Subcutaneous abdominal adipose tissue (tissue), 5 donors: ENCODE measurements around the gene TPM1.

ENCODE experiments used
- H3K27ac ChIP-seq: one replicate; pipeline ENCODE4 v1.7.0; 2013; ENCODE audit warnings: low read depth, mild to moderate bottlenecking, inconsistent platforms, low read length, moderate library complexity
- H3K27me3 ChIP-seq, 5 donors: one replicate each; pipeline ENCODE4 v1.7.0; 2013; ENCODE audit warnings: low read length in 5 of 5, inconsistent platforms in 1 of 5; ENCODE audit not compliant: control insufficient read depth in 5 of 5, insufficient read depth in 4 of 5
- H3K36me3 ChIP-seq, 5 donors: one replicate each; pipeline ENCODE4 v1.7.0; 2013; ENCODE audit warnings: low read length in 5 of 5; ENCODE audit not compliant: control insufficient read depth in 5 of 5, insufficient read depth in 5 of 5
- H3K4me1 ChIP-seq, 5 donors: one replicate each; pipeline ENCODE4 v1.7.0; 2013; ENCODE audit warnings: low read length in 5 of 5, mild to moderate bottlenecking in 3 of 5, moderate library complexity in 1 of 5; ENCODE audit not compliant: control insufficient read depth in 5 of 5, insufficient read depth in 5 of 5
- H3K4me3 ChIP-seq, 5 donors: one replicate each; pipeline ENCODE4 v1.7.0; 2013; ENCODE audit warnings: low read length in 5 of 5, low read depth in 1 of 5
- H3K9ac ChIP-seq, 5 donors: one replicate each; pipeline ENCODE4 v1.7.0; 2013; ENCODE audit warnings: low read length in 5 of 5, mild to moderate bottlenecking in 4 of 5, moderate library complexity in 3 of 5
- H3K9me3 ChIP-seq, 5 donors: one replicate each; pipeline ENCODE4 v1.7.0; 2013; ENCODE audit warnings: low read length in 5 of 5; ENCODE audit not compliant: control insufficient read depth in 5 of 5
- donor health status: healthy.
- donor health status: healthy.
- donor health status: healthy.
- donor health status: healthy.
- donor health status: healthy.

The TPM1 gene

GRCh38 chr15:63071288-63071909 lies 28.9 kb downstream of the TPM1 start:
- no peak overlapping the region for H3K27ac ChIP-seq
- H3K9me3 ChIP-seq: no peaks in the 10 kb centered on the region
- peaks cover 15 to 47% (median 37%) of the 10 kb centered on the region in 5 donors for H3K36me3 ChIP-seq
- peaks cover 0 to 21% (median 15%) of the 10 kb centered on the region in 5 donors for H3K4me1 ChIP-seq
- no peak overlapping the region for H3K9ac ChIP-seq
- no peak overlapping the region for H3K4me3 ChIP-seq
- no peaks in the 10 kb centered on the region for H3K27me3 ChIP-seq

- H3K9ac ChIP-seq: no peak overlapping the region
- no peaks in the 10 kb centered on the region for H3K9me3 ChIP-seq
- peaks cover 8 to 45% (median 36%) of the 10 kb centered on the region in 5 donors for H3K36me3 ChIP-seq
- no peaks in the 10 kb centered on the region for H3K27me3 ChIP-seq
- H3K4me1 ChIP-seq: peaks cover 0 to 21% (median 18%) of the 10 kb centered on the region in 5 donors
- H3K4me3 ChIP-seq: no peak overlapping the region
- H3K27ac ChIP-seq: no peak overlapping the region
Measured at GRCh38 chr15:63072023-63072650, 29.6 kb downstream of the TPM1 start.

- Histone ChIP-seq H3K9ac (no peak overlapping the region), H3K27ac (no peak overlapping the region), H3K4me3 (no peak overlapping the region), H3K9me3 (no peaks in the 10 kb centered on the region), H3K4me1 (peaks cover 0 to 19% (median 17%) of the 10 kb centered on the region in 5 donors), H3K27me3 (no peaks in the 10 kb centered on the region), H3K36me3 (peaks cover 6 to 38% (median 31%) of the 10 kb centered on the region in 5 donors)
Measured at GRCh38 chr15:63072809-63073277, 30.3 kb downstream of the TPM1 start.

GRCh38 chr15:63073497-63074172 lies 31.1 kb downstream of the TPM1 start:
- Histone ChIP-seq H3K27ac (no peak overlapping the region), H3K4me1 (peaks cover 0 to 15% (median 11%) of the 10 kb centered on the region in 5 donors), H3K4me3 (no peak overlapping the region), H3K9me3 (no peaks in the 10 kb centered on the region), H3K9ac (no peak overlapping the region), H3K36me3 (peaks cover 6 to 30% (median 23%) of the 10 kb centered on the region in 5 donors), H3K27me3 (no peaks in the 10 kb centered on the region)

GRCh38 chr15:63075015-63075983 lies 32.8 kb downstream of the TPM1 start:
- peaks cover 0 to 15% (median 9%) of the 10 kb centered on the region in 5 donors for H3K4me1 ChIP-seq
- no peak overlapping the region for H3K27ac ChIP-seq
- no peak overlapping the region for H3K9ac ChIP-seq
- H3K4me3 ChIP-seq: no peak overlapping the region
- no peaks in the 10 kb centered on the region for H3K9me3 ChIP-seq
- H3K27me3 ChIP-seq: no peaks in the 10 kb centered on the region
- H3K36me3 ChIP-seq: peaks cover 6 to 17% (median 16%) of the 10 kb centered on the region in 5 donors

GRCh38 chr15:63075984-63076713 lies 33.6 kb downstream of the TPM1 start:
- H3K36me3 ChIP-seq: peaks cover 6 to 9% (median 9%) of the 10 kb centered on the region in 5 donors
- peaks cover 0 to 15% (median 9%) of the 10 kb centered on the region in 5 donors for H3K4me1 ChIP-seq
- H3K9me3 ChIP-seq: no peaks in the 10 kb centered on the region
- no peak overlapping the region for H3K4me3 ChIP-seq
- H3K9ac ChIP-seq: no peak overlapping the region
- no peaks in the 10 kb centered on the region for H3K27me3 ChIP-seq
- no peak overlapping the region for H3K27ac ChIP-seq

GRCh38 chr15:63076714-63077046 lies 34.1 kb downstream of the TPM1 start:
- H3K9me3 ChIP-seq: no peaks in the 10 kb centered on the region
- H3K4me1 ChIP-seq: peaks cover 0 to 15% (median 9%) of the 10 kb centered on the region in 5 donors
- no peak overlapping the region for H3K4me3 ChIP-seq
- H3K27me3 ChIP-seq: no peaks in the 10 kb centered on the region
- H3K27ac ChIP-seq: no peak overlapping the region
- H3K36me3 ChIP-seq: peaks cover 2 to 4% (median 4%) of the 10 kb centered on the region in 5 donors
- no peak overlapping the region for H3K9ac ChIP-seq

GRCh38 chr15:63077952-63078351 lies 35.4 kb downstream of the TPM1 start:
- Histone ChIP-seq H3K4me1 (peaks cover 0 to 15% (median 9%) of the 10 kb centered on the region in 5 donors), H3K9ac (no peak overlapping the region)

GRCh38 chr15:63079947-63080626 lies 37.5 kb downstream of the TPM1 start:
- Histone ChIP-seq H3K4me3 (no peak overlapping the region), H3K27ac (no peak overlapping the region), H3K4me1 (peaks cover 0 to 14% (median 9%) of the 10 kb centered on the region in 5 donors), H3K36me3 (no peaks in the 10 kb centered on the region), H3K9ac (no peak overlapping the region), H3K27me3 (no peaks in the 10 kb centered on the region), H3K9me3 (no peaks in the 10 kb centered on the region)

More at GRCh38 chr15:63077952-63078351, 35.4 kb downstream of the TPM1 start:
- Histone ChIP-seq H3K27me3 (no peaks in the 10 kb centered on the region), H3K27ac (no peak overlapping the region), H3K36me3 (no peaks in the 10 kb centered on the region), H3K9me3 (no peaks in the 10 kb centered on the region), H3K4me3 (no peak overlapping the region)
